ENCODE results near the gene NIP7. TPM values are rescaled to one million over a fixed set of nuclear protein-coding genes. Genes with fewer than 3 reads are reported as not detected.

NIP7 gene
- total and polyA plus RNA-seq, 2 experiments from 2014 or later = 19.5 to 23.5 TPM

- H3K36me3 ChIP-seq (replicated peaks; ENCODE audit: insufficient read depth, low read depth) = no peaks in the 10 kb centered on the region
- H3K27ac ChIP-seq = no peak overlapping the region
- peaks cover 14% of the 10 kb centered on the region for H4K20me1 ChIP-seq (ENCODE audit: insufficient read depth, poor library complexity, severe bottlenecking)
- 90% methylated on average over 11 of the region's 11 CpGs for WGBS (ENCODE audit: low lambda C conversion rate, missing lambda C conversion rate)
- TF ChIP-seq EZH2phosphoT487 (IDR thresholded peaks at IDR 0.05; ENCODE audit: low read depth, severe bottlenecking, unreplicated experiment) = no peak
- DNase-seq (ENCODE audit: low spot score) = no peak
- no peak overlapping the region for H3K4me2 ChIP-seq
- H3K27me3 ChIP-seq = no peaks in the 10 kb centered on the region
- peaks cover 42% of the 10 kb centered on the region for H3K79me2 ChIP-seq
- no peaks in the 10 kb centered on the region for H3K9me3 ChIP-seq (ENCODE audit: low read depth)
- peaks cover 8% of the 10 kb centered on the region for H3K4me1 ChIP-seq (ENCODE audit: insufficient read depth)
- no peaks in the 10 kb centered on the region for H3K9me2 ChIP-seq (replicated peaks; ENCODE audit: insufficient read depth)
- no peak overlapping the region for H2AFZ ChIP-seq
- H3K4me3 ChIP-seq = no peak overlapping the region
Observed at GRCh38 chr16:69314534-69314933, 25.0 kb upstream of the NIP7 start.

DNA sequence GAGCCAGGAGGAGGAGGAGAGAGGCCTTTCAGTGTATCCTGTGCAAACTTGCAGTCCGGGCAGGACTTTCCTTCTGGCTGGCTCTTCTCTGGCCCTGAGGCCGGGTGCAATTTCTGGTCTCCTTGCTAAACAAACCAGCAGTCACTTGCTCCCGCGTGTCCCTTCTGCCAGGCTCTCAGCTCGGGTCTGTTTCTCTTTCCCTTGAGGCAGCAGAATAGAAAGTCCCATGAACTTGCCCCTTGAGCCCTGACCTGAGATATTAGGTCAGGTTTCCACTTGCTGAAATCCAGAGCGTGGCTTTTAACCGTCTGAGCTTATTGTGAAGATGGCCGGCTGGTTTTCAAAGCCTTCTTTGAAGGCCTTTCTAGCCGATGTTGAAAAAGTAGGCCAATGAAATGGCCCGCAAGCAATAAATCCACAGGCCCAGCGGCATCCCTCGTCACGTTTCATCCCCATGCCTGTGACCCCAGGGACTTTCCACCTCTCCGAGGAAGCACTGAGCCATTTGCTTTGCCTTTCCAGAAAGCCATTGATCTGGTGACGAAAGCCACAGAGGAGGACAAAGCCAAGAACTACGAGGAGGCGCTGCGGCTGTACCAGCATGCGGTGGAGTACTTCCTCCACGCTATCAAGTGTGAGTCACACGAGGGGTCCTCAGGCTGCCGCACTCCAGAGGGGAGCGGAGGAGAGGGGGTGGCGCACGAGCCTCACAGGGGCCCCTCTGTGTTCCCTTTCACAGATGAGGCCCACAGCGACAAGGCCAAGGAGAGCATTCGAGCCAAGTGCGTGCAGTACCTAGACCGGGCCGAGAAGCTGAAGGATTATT is 23.9 kb upstream of the NIP7 start:
- H3K79me2 ChIP-seq = peaks cover 42% of the 10 kb centered on the region
- no peak overlapping the region for H3K27ac ChIP-seq
- H2AFZ ChIP-seq = no peak overlapping the region
- no peaks in the 10 kb centered on the region for H3K9me3 ChIP-seq (ENCODE audit: low read depth)
- H3K4me3 ChIP-seq = no peak overlapping the region
- no peaks in the 10 kb centered on the region for H3K9me2 ChIP-seq (replicated peaks; ENCODE audit: insufficient read depth)
- H4K20me1 ChIP-seq (ENCODE audit: insufficient read depth, poor library complexity, severe bottlenecking) = peaks cover 14% of the 10 kb centered on the region
- TF ChIP-seq CTCF (IDR thresholded peaks at IDR 0.05; ENCODE audit: poor library complexity) = no peak
- TF ChIP-seq EZH2 (IDR thresholded peaks at IDR 0.05; ENCODE audit: borderline replicate concordance) = no peak
- WGBS (ENCODE audit: low lambda C conversion rate, missing lambda C conversion rate) = 90% methylated on average over 30 of the region's 30 CpGs
- H3K27me3 ChIP-seq = no peaks in the 10 kb centered on the region
- no peaks in the 10 kb centered on the region for H3K36me3 ChIP-seq (replicated peaks; ENCODE audit: insufficient read depth, low read depth)
- peaks cover 8% of the 10 kb centered on the region for H3K4me1 ChIP-seq (ENCODE audit: insufficient read depth)
- no peak for DNase-seq (ENCODE audit: low spot score)
- no peak overlapping the region for H3K4me2 ChIP-seq

DNA sequence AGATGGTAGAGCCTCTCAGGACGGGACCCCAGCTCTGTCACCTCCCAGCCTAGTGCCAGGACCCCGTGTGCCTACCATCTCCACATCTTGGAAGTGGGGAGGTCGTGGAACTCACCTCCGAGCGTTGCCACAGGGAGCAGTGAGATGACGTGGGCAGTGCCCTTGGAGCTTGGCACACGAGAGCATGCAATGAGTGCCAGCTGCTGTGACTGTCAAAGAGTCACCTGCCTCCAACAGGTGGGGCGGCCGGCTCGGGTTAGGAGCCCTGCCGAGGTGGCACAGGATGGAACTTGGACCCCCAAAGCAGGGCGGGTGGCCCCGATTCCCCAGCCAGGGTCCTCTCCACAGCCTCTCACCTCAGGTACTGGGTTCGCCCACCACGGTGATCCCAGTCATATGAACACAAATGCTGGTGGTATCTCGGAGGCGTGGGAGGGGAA is 23.0 kb upstream of the NIP7 start:
- Histone ChIP-seq H3K36me3 (replicated peaks; ENCODE audit: insufficient read depth, low read depth) (no peaks in the 10 kb centered on the region), H3K4me1 (ENCODE audit: insufficient read depth) (peaks cover 8% of the 10 kb centered on the region), H3K4me2 (no peak overlapping the region)

More for the DNA sequence above, 23.0 kb upstream of the NIP7 start:
- H3K27me3 ChIP-seq = no peaks in the 10 kb centered on the region
- peaks cover 41% of the 10 kb centered on the region for H3K79me2 ChIP-seq
- H3K27ac ChIP-seq = no peak overlapping the region
- TF ChIP-seq EZH2phosphoT487 (IDR thresholded peaks at IDR 0.05; ENCODE audit: low read depth, severe bottlenecking, unreplicated experiment) (no peak), EZH2 (IDR thresholded peaks at IDR 0.05; ENCODE audit: borderline replicate concordance) (no peak), CTCF (IDR thresholded peaks at IDR 0.05; ENCODE audit: poor library complexity) (no peak)
- no peak for DNase-seq (ENCODE audit: low spot score)
- H3K9me2 ChIP-seq (replicated peaks; ENCODE audit: insufficient read depth) = no peaks in the 10 kb centered on the region
- H3K9me3 ChIP-seq (ENCODE audit: low read depth) = no peaks in the 10 kb centered on the region
- WGBS (ENCODE audit: low lambda C conversion rate, missing lambda C conversion rate) = 98% methylated on average over 16 of the region's 17 CpGs
- H4K20me1 ChIP-seq (ENCODE audit: insufficient read depth, poor library complexity, severe bottlenecking) = peaks cover 14% of the 10 kb centered on the region
- no peak overlapping the region for H3K4me3 ChIP-seq
- H2AFZ ChIP-seq = no peak overlapping the region
